K562 (cell line): ENCODE measurements around the gene CHMP5. TPM values are rescaled to one million over a fixed set of nuclear protein-coding genes. Genes with fewer than 3 reads are reported as not detected.
A peak's percentile ranks its signal among the peaks of the same experiment; 100 is the strongest.

Source experiments
- CEBPZ ChIP-seq: fragments of 150-350 bp; IDR thresholded peaks from 2 replicates; pipeline ENCODE4 v1.6.1; 2014; ENCODE audit warnings: low read depth, mild to moderate bottlenecking, low read length, borderline replicate concordance
- FOXJ2 ChIP-seq: fragments of 200-800 bp; sonication (Bioruptor generic); IDR thresholded peaks from 2 replicates; pipeline ENCODE4 v1.6.1; 2016; ENCODE audit warnings: missing genetic modification characterization, missing compliant biosample characterization
- MLLT1 ChIP-seq, 2 experiments: fragments of 450-650 bp; IDR thresholded peaks; 2 replicates each; pipeline ENCODE4 v1.6.1; 2016
- NFATC3 ChIP-seq: fragments of 450-650 bp; IDR thresholded peaks from 2 replicates; pipeline ENCODE4 v1.6.1; 2017; ENCODE audit warnings: mild to moderate bottlenecking
- TSHZ1 ChIP-seq: fragments of 250-450 bp; sonication (Bioruptor Pico); IDR thresholded peaks from 2 replicates; pipeline ENCODE4 v1.4.0; 2020; ENCODE audit warnings: mild to moderate bottlenecking, moderate library complexity
- ZBTB33 ChIP-seq: sonication (generic); formaldehyde crosslinking; IDR thresholded peaks from 2 replicates; pipeline ENCODE4 v1.8.1; 2023; ENCODE audit warnings: mild to moderate bottlenecking, missing genetic modification reagents
- polyA plus RNA-seq, 8 experiments: library from polyadenylated mRNA; depleted of rRNA in 4 of 8; stranded (reverse) in 5 of 8; unstranded in 3 of 8; fragments of >200 nt; fragmentation: Nextera tagmentation in 2 of 8; fragmentation: Illumina TruSeq in 1 of 8; extraction: Ambion mirVana in 2 of 8; extraction: Trizol in 1 of 8; gene quantifications; 2 replicates each; pipeline versions ENCODE4 v1.2.1 to v1.2.3, GENCODE V29; 2011 to 2014; ENCODE audit warnings: inconsistent platforms in 1 of 8, missing spikeins in 1 of 8
- total RNA-seq, 7 experiments: library from RNA; depleted of rRNA in 6 of 7; stranded (reverse); fragments of >200 nt in 6 of 7; fragmentation: Illumina TruSeq in 2 of 7; extraction: Trizol in 2 of 7; gene quantifications; 2 replicates each; pipeline versions ENCODE4 v1.2.1 to v1.2.3, GENCODE V29; 2011 to 2021; ENCODE audit warnings: low replicate concordance in 1 of 7
- TF ChIP-seq, protein P1 (sequence below): fragments of 450-650 bp; IDR thresholded peaks from 2 replicates; pipeline ENCODE4 v1.6.1; 2018; ENCODE audit warnings: mild to moderate bottlenecking, low read depth; ENCODE audit not compliant: partially characterized antibody

Gene CHMP5
- total and polyA plus RNA-seq, 9 of the 15 experiments (the other 6 are each of a cell fraction or from before 2014, with no cell fraction given), result 36.0 to 105 (median 54.9) TPM

- TF ChIP-seq CEBPZ, result no peak
- no peak for TF ChIP-seq ZBTB33
- TF ChIP-seq, protein P1, sequence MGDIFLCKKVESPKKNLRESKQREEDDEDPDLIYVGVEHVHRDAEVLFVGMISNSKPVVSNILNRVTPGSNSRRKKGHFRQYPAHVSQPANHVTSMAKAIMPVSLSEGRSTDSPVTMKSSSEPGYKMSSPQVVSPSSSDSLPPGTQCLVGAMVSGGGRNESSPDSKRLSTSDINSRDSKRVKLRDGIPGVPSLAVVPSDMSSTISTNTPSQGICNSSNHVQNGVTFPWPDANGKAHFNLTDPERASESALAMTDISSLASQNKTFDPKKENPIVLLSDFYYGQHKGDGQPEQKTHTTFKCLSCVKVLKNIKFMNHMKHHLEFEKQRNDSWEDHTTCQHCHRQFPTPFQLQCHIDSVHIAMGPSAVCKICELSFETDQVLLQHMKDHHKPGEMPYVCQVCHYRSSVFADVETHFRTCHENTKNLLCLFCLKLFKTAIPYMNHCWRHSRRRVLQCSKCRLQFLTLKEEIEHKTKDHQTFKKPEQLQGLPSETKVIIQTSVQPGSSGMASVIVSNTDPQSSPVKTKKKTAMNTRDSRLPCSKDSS, result no peak
- no peak for TF ChIP-seq NFATC3
- TF ChIP-seq TSHZ1 (CRISPR knock-in tag), result no peak
- TF ChIP-seq MLLT1 (IDR thresholded peaks at IDR 0.05), result no peak
- peak; percentile 63; the same call in 1 of the 2 replicates for TF ChIP-seq FOXJ2 (tag)
These were observed 25.0 kb downstream of the CHMP5 start (continued) for GRCh38 chr9:33289936-33290246.
